Stimulated activated effector memory CD8-positive, alpha-beta T cell treated with anti-CD3 and anti-CD28 coated beads, Interleukin-12 subunit alpha, Interleukin-12 subunit beta, amount 100 ng/mL, for 72 hours (primary cell): ENCODE data around the gene TRMT1.
A peak's percentile ranks its signal among the peaks of the same experiment; 100 is the strongest.

ENCODE experiments used
- ATAC-seq: fragments of 150-1000 bp; cut with Tn5 transposase; 2 replicates; pipeline ENCODE4 v1.10.0; 2021
- DNase-seq, 2 donors: peaks; one replicate each; pipeline ENCODE4 v3.0.0; 2021 to 2022; ENCODE audit warnings: low spot score in 2 of 2
- H3K27ac Mint-ChIP-seq: one replicate; pipeline ENCODE4 v1.8.0; 2022; ENCODE audit warnings: mild to moderate bottlenecking, mixed read lengths
- H3K36me3 Mint-ChIP-seq: one replicate; pipeline ENCODE4 v1.8.0; 2022; ENCODE audit warnings: mild to moderate bottlenecking, mixed read lengths
- H3K4me1 Mint-ChIP-seq: one replicate; pipeline ENCODE4 v1.8.0; 2022; ENCODE audit warnings: mixed read lengths
- H3K4me3 Mint-ChIP-seq: one replicate; pipeline ENCODE4 v1.8.0; 2022; ENCODE audit warnings: mild to moderate bottlenecking, mixed read lengths
- H3K9me3 Mint-ChIP-seq: one replicate; pipeline ENCODE4 v1.8.0; 2022; ENCODE audit warnings: mixed read lengths

Gene TRMT1

DNA sequence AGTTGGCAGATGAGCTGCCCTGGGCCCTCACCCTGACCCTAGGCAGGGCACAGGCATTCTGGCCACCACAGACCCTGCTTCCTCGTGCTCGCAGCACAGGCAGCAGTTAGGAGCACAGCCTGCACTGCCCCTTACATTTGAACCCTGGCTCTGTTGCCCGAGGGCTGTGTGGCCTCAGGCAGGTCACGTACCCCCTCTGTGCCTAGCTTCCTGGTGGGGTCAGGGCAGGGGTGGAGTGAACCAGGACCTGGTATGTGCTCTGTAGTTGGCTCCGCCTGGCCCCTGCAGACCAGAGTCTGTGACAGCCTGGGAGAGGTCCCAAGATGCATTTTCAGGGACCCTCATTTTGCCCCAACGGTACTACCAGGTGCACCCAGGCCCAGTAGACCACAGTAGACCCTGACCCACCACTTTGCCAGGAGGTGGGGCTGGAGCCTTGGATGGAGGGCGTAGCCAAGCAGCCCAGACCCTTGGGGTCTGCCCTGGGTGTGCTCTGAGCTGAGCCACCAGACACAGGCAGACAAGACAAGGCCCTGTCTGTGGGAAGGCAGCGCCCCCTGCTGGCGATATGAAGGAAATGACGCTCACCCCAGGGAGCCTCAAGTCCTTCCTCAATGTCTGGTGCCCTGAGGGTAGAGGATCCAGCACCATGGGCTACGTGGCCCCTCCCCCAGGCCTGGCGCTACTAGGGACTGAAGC is 23.0 kb downstream of the TRMT1 start:
- Mint-ChIP-seq H3K36me3 (peaks cover 4% of the 10 kb centered on the region), H3K4me1 (peaks cover 27% of the 10 kb centered on the region), H3K9me3 (no peaks in the 10 kb centered on the region), H3K27ac (no peak overlapping the region), H3K4me3 (no peak overlapping the region)
- DNase-seq = peak; percentile 68 to 86
- ATAC-seq = peak; percentile 87

GRCh38 chr19:13092606-13093235 is 23.8 kb downstream of the TRMT1 start:
- Mint-ChIP-seq H3K36me3 (peaks cover 4% of the 10 kb centered on the region), H3K27ac (no peak overlapping the region), H3K4me1 (peaks cover 19% of the 10 kb centered on the region), H3K4me3 (no peak overlapping the region), H3K9me3 (no peaks in the 10 kb centered on the region)
- DNase-seq = no peak
- no peak for ATAC-seq

- Mint-ChIP-seq H3K4me1 (peaks cover 18% of the 10 kb centered on the region), H3K27ac (no peak overlapping the region), H3K9me3 (no peaks in the 10 kb centered on the region), H3K4me3 (no peak overlapping the region), H3K36me3 (peaks cover 4% of the 10 kb centered on the region)
- DNase-seq (no peak), ATAC-seq (no peak)
These were observed 24.4 kb downstream of the TRMT1 start for GRCh38 chr19:13092158-13092543.

DNA sequence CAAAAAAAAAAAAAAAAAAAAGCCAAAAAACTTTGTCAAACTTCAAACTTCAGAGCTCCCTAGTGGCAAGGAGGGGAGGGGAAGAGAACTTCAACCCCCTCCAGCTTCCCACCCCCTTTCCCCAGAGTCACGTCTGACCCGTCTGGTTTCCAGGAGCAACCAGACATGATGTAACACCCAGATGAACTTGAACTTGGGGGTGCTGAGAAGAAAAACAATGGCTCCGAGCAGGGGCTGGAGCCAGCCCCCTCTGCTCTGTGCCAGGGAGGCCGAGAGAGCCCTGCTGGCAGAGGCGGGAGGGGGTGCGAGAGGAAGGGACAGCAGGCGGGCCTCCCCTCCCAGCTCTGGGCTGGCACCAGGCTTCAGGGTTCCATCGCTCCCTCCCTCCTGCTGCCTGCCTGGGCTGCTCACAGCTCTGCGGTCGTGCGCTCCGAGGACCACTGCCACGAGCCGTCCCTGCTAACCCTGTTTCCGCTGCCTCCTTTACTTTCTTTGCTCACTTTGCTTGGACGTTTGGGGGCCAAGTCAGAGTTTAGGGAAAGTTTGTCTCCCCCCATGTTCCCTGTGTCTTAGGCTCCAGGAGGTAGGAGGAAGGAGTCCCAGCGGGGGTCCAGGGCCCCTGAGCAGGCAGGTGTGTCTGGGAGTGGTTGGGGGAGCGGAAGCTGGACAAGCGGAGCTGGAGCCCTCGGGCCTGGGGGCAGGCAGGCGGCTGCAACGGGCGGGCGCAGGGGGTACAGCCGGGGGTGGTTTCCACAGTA is 25.0 kb downstream of the TRMT1 start:
- H3K27ac Mint-ChIP-seq = no peak overlapping the region
- H3K36me3 Mint-ChIP-seq = no peaks in the 10 kb centered on the region
- H3K4me1 Mint-ChIP-seq = peaks cover 18% of the 10 kb centered on the region
- no peak overlapping the region for H3K4me3 Mint-ChIP-seq
- no peak for DNase-seq
- H3K9me3 Mint-ChIP-seq = no peaks in the 10 kb centered on the region
- no peak for ATAC-seq

GRCh38 chr19:13090511-13091231 is 25.9 kb downstream of the TRMT1 start:
- Mint-ChIP-seq H3K4me3 (no peak overlapping the region), H3K27ac (no peak overlapping the region), H3K9me3 (no peaks in the 10 kb centered on the region), H3K36me3 (no peaks in the 10 kb centered on the region), H3K4me1 (peaks cover 11% of the 10 kb centered on the region)
- no peak for ATAC-seq
- DNase-seq = no peak

- ATAC-seq = no peak
- no peak for DNase-seq
- H3K9me3 Mint-ChIP-seq = no peaks in the 10 kb centered on the region
- peaks cover 9% of the 10 kb centered on the region for H3K4me1 Mint-ChIP-seq
- no peak overlapping the region for H3K27ac Mint-ChIP-seq
- H3K4me3 Mint-ChIP-seq = no peak overlapping the region
- H3K36me3 Mint-ChIP-seq = no peaks in the 10 kb centered on the region
These were observed 26.6 kb downstream of the TRMT1 start for GRCh38 chr19:13089857-13090507.

DNA sequence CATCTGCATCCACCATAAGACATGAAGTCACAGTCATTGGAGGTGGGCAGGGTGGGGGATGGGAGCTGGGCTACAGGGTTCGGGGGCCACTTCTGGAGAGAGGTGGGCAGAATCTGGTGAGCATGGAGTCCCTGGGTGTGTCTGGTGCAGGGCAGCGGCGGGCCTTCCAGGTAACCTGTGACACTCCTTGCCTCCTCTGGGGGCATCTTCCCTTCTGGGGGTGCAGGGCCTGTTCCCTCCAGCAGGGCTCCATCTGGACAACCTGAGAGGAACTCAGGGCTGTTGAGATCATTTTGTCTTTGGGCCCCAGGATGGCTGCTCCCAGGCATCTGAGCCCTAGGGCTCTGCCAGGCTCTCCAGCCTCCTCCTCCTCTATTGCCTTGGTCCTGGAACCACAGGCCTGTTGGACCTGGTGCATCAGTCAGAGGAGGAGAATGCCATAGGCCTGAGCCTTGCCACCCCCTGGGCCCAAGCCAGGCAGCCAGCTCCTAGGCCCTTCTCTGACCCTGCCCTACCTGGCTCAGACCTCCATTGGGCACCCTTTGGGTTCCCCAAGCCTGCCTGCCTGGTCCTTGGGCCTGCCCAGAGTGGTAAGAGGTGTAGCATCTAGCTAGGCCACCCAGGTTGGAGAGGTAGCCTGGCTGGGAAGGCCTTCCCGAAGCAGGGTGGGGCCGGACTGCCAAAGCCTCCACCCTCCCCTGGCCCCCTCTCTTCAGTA is 27.2 kb downstream of the TRMT1 start:
- Mint-ChIP-seq H3K9me3 (no peaks in the 10 kb centered on the region), H3K4me1 (peaks cover 2% of the 10 kb centered on the region), H3K27ac (peak overlapping the region; percentile 32), H3K36me3 (no peaks in the 10 kb centered on the region), H3K4me3 (no peak overlapping the region)
- DNase-seq (no peak), ATAC-seq (peak; percentile 48)

DNA sequence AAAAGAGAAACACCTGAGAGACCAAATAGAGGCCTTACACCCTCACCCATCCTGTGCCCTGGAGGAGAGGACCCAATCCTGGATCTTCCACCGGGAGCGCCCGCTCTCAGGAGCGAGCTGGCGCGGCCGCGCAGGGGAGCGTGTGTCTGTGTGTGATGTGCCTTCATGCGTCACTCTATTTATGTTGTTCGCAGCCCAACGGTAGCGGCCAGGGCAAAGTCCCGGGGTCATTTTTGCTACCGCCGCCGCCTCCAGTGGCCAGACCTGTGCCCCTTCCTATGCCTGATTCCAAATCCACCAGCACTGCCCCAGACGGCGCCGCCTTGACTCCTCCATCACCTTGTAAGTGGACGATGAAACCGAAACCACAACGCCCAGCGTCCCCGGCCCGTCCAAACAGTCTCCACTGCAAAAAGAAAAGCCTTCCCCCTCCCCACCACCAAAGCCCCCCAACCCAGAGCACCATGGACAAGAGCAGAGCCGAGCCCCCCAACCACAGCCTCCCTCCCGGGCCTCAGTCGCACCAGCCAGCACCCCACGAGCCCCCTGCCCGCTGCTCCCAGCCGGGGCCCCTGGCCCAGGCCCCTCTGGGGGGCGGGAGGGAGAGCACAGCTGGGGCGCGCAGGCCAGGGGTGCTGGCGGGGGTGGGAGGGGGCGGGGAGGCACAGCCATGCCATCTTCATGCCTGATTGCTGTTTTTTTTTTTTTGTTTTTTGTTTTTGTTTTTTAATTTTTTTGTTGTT is 28.6 kb downstream of the TRMT1 start:
- Mint-ChIP-seq H3K4me3 (no peak overlapping the region), H3K36me3 (no peaks in the 10 kb centered on the region), H3K4me1 (no peaks in the 10 kb centered on the region), H3K9me3 (no peaks in the 10 kb centered on the region), H3K27ac (peak overlapping the region; percentile 26)
- no peak for ATAC-seq
- DNase-seq = no peak

GRCh38 chr19:13087295-13087694 is 29.2 kb downstream of the TRMT1 start:
- DNase-seq (no peak), ATAC-seq (no peak)
- Mint-ChIP-seq H3K27ac (peak overlapping the region; percentile 26), H3K9me3 (no peaks in the 10 kb centered on the region), H3K4me3 (no peak overlapping the region), H3K36me3 (no peaks in the 10 kb centered on the region), H3K4me1 (no peaks in the 10 kb centered on the region)

- Mint-ChIP-seq H3K4me3 (no peak overlapping the region), H3K36me3 (no peaks in the 10 kb centered on the region), H3K4me1 (no peaks in the 10 kb centered on the region), H3K27ac (no peak overlapping the region), H3K9me3 (no peaks in the 10 kb centered on the region)
- ATAC-seq (no peak), DNase-seq (no peak)
These were observed 30.2 kb downstream of the TRMT1 start for GRCh38 chr19:13086341-13086740.

- no peak for DNase-seq
- H3K4me1 Mint-ChIP-seq = no peaks in the 10 kb centered on the region
- no peak for ATAC-seq
- H3K36me3 Mint-ChIP-seq = no peaks in the 10 kb centered on the region
- no peaks in the 10 kb centered on the region for H3K9me3 Mint-ChIP-seq
- no peak overlapping the region for H3K27ac Mint-ChIP-seq
- no peak overlapping the region for H3K4me3 Mint-ChIP-seq
These were observed 30.9 kb downstream of the TRMT1 start for GRCh38 chr19:13085666-13086065.

DNA sequence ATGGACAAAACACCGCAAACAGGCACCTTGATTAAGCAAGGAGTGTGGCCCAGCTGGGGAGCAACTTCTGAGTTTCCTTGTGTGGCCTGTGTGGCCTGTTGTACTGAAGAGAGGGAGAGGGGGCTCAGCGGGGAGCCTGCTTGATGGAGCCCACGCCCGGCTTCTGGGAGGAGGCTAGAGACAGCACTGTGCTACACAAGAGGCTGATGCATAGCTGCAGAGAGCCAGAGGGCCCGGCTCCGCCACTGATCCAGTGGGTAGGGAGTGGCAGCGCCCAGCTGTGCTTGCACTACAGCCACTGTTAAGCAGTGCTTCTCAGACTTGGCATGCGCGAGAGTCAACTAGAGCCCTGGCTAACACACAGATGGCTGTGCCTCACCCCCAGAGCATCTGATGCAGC is 32.9 kb downstream of the TRMT1 start:
- H3K9me3 Mint-ChIP-seq = no peaks in the 10 kb centered on the region
- H3K4me1 Mint-ChIP-seq = no peaks in the 10 kb centered on the region
- no peak overlapping the region for H3K27ac Mint-ChIP-seq
- H3K4me3 Mint-ChIP-seq = no peak overlapping the region
- DNase-seq = no peak
- ATAC-seq = no peak
- H3K36me3 Mint-ChIP-seq = no peaks in the 10 kb centered on the region

DNA sequence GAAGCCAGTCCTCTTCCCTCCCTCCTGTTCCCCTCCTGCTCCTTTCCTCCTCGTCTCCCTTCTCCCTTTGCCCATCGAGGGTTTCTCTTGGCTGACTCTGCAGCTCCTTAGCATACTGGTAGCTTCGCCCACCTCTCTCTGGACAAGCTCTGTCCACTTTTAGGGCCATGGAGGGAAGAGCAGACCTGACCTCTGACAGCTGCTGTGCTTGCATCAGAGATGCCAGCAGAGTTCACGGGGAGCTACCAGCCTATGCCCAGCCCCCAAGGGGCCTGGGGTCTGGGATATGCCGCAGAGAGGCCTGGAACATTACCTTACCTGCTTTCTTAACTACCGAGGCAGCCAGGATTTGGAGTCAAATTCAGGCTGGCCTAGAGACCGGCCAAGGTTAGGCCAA is 33.5 kb downstream of the TRMT1 start:
- H3K9me3 Mint-ChIP-seq = no peaks in the 10 kb centered on the region
- no peaks in the 10 kb centered on the region for H3K36me3 Mint-ChIP-seq
- H3K27ac Mint-ChIP-seq = peak overlapping the region; percentile 65
- H3K4me1 Mint-ChIP-seq = no peaks in the 10 kb centered on the region
- no peak for DNase-seq
- H3K4me3 Mint-ChIP-seq = no peak overlapping the region
- no peak for ATAC-seq
